Fibroblast of gingiva (primary cell): Measurements from ENCODE around the gene EIF1AD.
"Not testable (repeated sequence)": the region's sequence is repeated elsewhere in the genome, so short reads cannot be mapped to it uniquely, and the experiment has no call there.

Experiments used
- DNase-seq: peaks from one replicate; pipeline ENCODE4 v3.0.0-alpha.2; 2011; ENCODE audit warnings: low read depth

The EIF1AD gene

GRCh38 chr11:66001942-66002647 is at the start of gene EIF1AD, which contains the start of gene BANF1:
EIF1AD (minus strand) TSS chr11:66002157; CDS start chr11:66000389, 1,768 bp downstream.
BANF1 (plus strand) TSS chr11:66002503; CDS start chr11:66003251, 748 bp downstream.
- peak; percentile 98 for DNase-seq

- no peak for DNase-seq
Observed at GRCh38 chr11:66051371-66051765, 49.4 kb upstream of the EIF1AD start.

- no peak for DNase-seq
Observed at GRCh38 chr11:66050581-66051231, 48.7 kb upstream of the EIF1AD start.

GRCh38 chr11:66048547-66049323 is 46.8 kb upstream of the EIF1AD start, which contains the start of gene GAL3ST3:
GAL3ST3 (minus strand) TSS chr11:66049161; CDS start chr11:66045415, 3,746 bp downstream.
- no peak for DNase-seq

GRCh38 chr11:66047541-66048365 is 45.8 kb upstream of the EIF1AD start:
- DNase-seq: no peak

- no peak for DNase-seq
Observed at GRCh38 chr11:66046901-66047300, 44.9 kb upstream of the EIF1AD start.

GRCh38 chr11:66045177-66045639 is 43.3 kb upstream of the EIF1AD start:
- peak; percentile 64 for DNase-seq

- DNase-seq: no peak
Observed at GRCh38 chr11:66044757-66045156, 42.8 kb upstream of the EIF1AD start.

- DNase-seq: no peak
Observed at GRCh38 chr11:66042996-66043906, 41.3 kb upstream of the EIF1AD start.

GRCh38 chr11:66042227-66042995 is 40.5 kb upstream of the EIF1AD start:
- no peak for DNase-seq

GRCh38 chr11:66039765-66040164 is 37.8 kb upstream of the EIF1AD start:
- no peak for DNase-seq

GRCh38 chr11:66037327-66037726 is 35.4 kb upstream of the EIF1AD start:
- DNase-seq: no peak

GRCh38 chr11:66036334-66036710 is 34.4 kb upstream of the EIF1AD start:
- no peak for DNase-seq

- DNase-seq: no peak
Observed at GRCh38 chr11:66035653-66036333, 33.8 kb upstream of the EIF1AD start.

- DNase-seq: no peak
Observed at GRCh38 chr11:66032957-66033735, 31.2 kb upstream of the EIF1AD start.

GRCh38 chr11:66026017-66026529 is 24.1 kb upstream of the EIF1AD start, which contains the start of gene CATSPER1:
CATSPER1 (minus strand) TSS chr11:66026479; CDS start chr11:66026379, 100 bp downstream.
- DNase-seq: no peak

GRCh38 chr11:66023186-66023440 is 21.2 kb upstream of the EIF1AD start:
- DNase-seq: not testable (repeated sequence)
